Adrenal gland (tissue), 12 donors: Measurements from ENCODE around the gene TNS4. TPM values are rescaled to one million over a fixed set of nuclear protein-coding genes. Genes with fewer than 3 reads are reported as not detected.

Experiments used
- DNase-seq, 7 donors: peaks; one replicate each; pipeline ENCODE4 v3.0.0-alpha.2; 2019 to 2020
- H3K27ac ChIP-seq, 5 donors: fragments of 200-600 bp; sonication (generic) in 4 of 5; 1 replicate in 3 of 5; 2 replicates in 2 of 5; pipeline versions ENCODE4 v1.5.1 to v1.8.0; 2016 to 2020; ENCODE audit warnings: mild to moderate bottlenecking in 1 of 5
- H3K27me3 ChIP-seq: fragments of 200-600 bp; 2 replicates; pipeline ENCODE4 v1.8.0; 2021
- H3K36me3 ChIP-seq, 2 donors: fragments of 200-600 bp; replicated peaks in 1 of 2; 1 replicate in 1 of 2; 2 replicates in 1 of 2; pipeline versions ENCODE4 v1.5.1 to v1.8.0; 2018 to 2022
- H3K4me1 ChIP-seq, 2 donors: fragments of 200-600 bp; replicated peaks in 1 of 2; 1 replicate in 1 of 2; 2 replicates in 1 of 2; pipeline versions ENCODE4 v1.5.1 to v1.8.0; 2018 to 2021
- H3K4me3 ChIP-seq, 4 donors: fragments of 200-600 bp; sonication (generic) in 3 of 4; one replicate each; pipeline ENCODE4 v1.5.1; 2016 to 2018
- H3K9me3 ChIP-seq, 3 donors: fragments of 200-600 bp; sonication (generic) in 1 of 3; replicated peaks in 1 of 3; 1 replicate in 2 of 3; 2 replicates in 1 of 3; pipeline versions ENCODE4 v1.5.1 to v1.8.0; 2016 to 2021
- CTCF ChIP-seq, 6 experiments: fragments of 450-650 bp in 4 of 6; fragments of 200-600 bp in 2 of 6; sonication (generic) in 1 of 6; IDR thresholded peaks; 1 replicate in 5 of 6; 2 replicates in 1 of 6; pipeline versions ENCODE4 v1.5.1 to v1.8.0; 2016 to 2021; ENCODE audit warnings: antibody characterized with exemption in 6 of 6, mild to moderate bottlenecking in 2 of 6, moderate library complexity in 1 of 6
- POLR2A ChIP-seq, 2 donors: fragments of 450-650 bp; IDR thresholded peaks; one replicate each; pipeline ENCODE4 v1.6.1; 2017; ENCODE audit warnings: antibody characterized with exemption in 2 of 2, mild to moderate bottlenecking in 2 of 2, moderate library complexity in 1 of 2
- WGBS, 4 donors: extraction: QIAGEN DNeasy Blood & Tissue Kit in 2 of 4; methylation state at CpG; one replicate each; pipeline versions ENCODE4 v1.1.5 to v1.1.7; 2013 to 2017; 5-methylcytosine and 5-hydroxymethylcytosine counted together
- intact Hi-C, 2 donors: fragments of 100-400 bp; cut with DNase I; formaldehyde crosslinking; loops; one replicate each; pipeline versions ENCODE4 v1.14.1 to v1.15.0; 2022 to 2023
- polyA plus RNA-seq, 3 donors: library from polyadenylated mRNA; stranded (reverse); fragments of 200-250 nt in 2 of 3; fragments of 350-450 nt in 1 of 3; fragmentation: Illumina TruSeq in 1 of 3; extraction: RNeasy Lipid Tissue Mini Kit (QIAGEN cat#74804) in 1 of 3; gene quantifications; one replicate each; pipeline ENCODE4 v1.2.3, GENCODE V29; 2013 to 2014
- total RNA-seq, 9 donors: library from RNA; depleted of rRNA in 4 of 9; stranded (reverse); fragments of >200 nt in 4 of 9; fragments of 120-200 nt in 1 of 9; fragmentation: NEBNext Ultra II Directional in 1 of 9; extraction: Animal tissue kit (Norgen Biotek cat#: 25700) in 1 of 9; gene quantifications; one replicate each; pipeline versions ENCODE4 v1.1.0 to v1.2.4, GENCODE V29; 2013 to 2023
- donor health status: healthy with polysubstance abuse.
- donor health status: Bipolar disorder and iron deficiency.
- donor health status: DM: yes; HTN: yes; CAD: no.
- donor health status: DM: no; HTN: no; CAD: no.
- donor health status: DM: no; HTN: no; CAD: no.
- donor health status: DM: yes; HTN: yes; CAD: no.

The TNS4 gene
- total and polyA plus RNA-seq, 12 donors = 0.07 to 0.32 (median 0.11) TPM; not detected in 7

- no peaks in the 10 kb centered on the region for H3K9me3 ChIP-seq
- H3K27ac ChIP-seq = peak overlapping the region in 1 of 5 donors; percentile 84
- DNase-seq = no peak
- 68 to 93% (median 86%) methylated on average over 3 to 7 of the region's 7 CpGs for WGBS, 4 donors
- H3K4me1 ChIP-seq = no peaks in the 10 kb centered on the region
- no peaks in the 10 kb centered on the region for H3K36me3 ChIP-seq
- no peak for TF ChIP-seq POLR2A (IDR thresholded peaks at IDR 0.05)
- no peaks in the 10 kb centered on the region for H3K27me3 ChIP-seq
- intact Hi-C loops = no loop called here
- H3K4me3 ChIP-seq = no peak overlapping the region
Observed at GRCh38 chr17:40487371-40488020, 13.9 kb downstream of the TNS4 start.

GRCh38 chr17:40486522-40487370 lies 14.7 kb downstream of the TNS4 start:
- Histone ChIP-seq H3K27me3 (no peaks in the 10 kb centered on the region), H3K36me3 (no peaks in the 10 kb centered on the region), H3K4me1 (no peaks in the 10 kb centered on the region), H3K27ac (peak overlapping the region in 2 of 5 donors; percentile 39 to 84), H3K9me3 (no peaks in the 10 kb centered on the region), H3K4me3 (no peak overlapping the region)
- no peak for TF ChIP-seq CTCF (IDR thresholded peaks at IDR 0.05)
- TF ChIP-seq POLR2A (IDR thresholded peaks at IDR 0.05) = no peak
- intact Hi-C loops = no loop called here
- no peak for DNase-seq
- 82 to 86% (median 82%) methylated on average over 11 to 12 of the region's 12 CpGs for WGBS, 4 donors

- TF ChIP-seq CTCF (IDR thresholded peaks at IDR 0.05) (no peak), POLR2A (IDR thresholded peaks at IDR 0.05) (no peak)
- Histone ChIP-seq H3K27ac (peak overlapping the region in 3 of 5 donors; percentile 11 to 85 (median 62)), H3K4me3 (no peak overlapping the region), H3K27me3 (no peaks in the 10 kb centered on the region), H3K9me3 (no peaks in the 10 kb centered on the region), H3K4me1 (no peaks in the 10 kb centered on the region), H3K36me3 (no peaks in the 10 kb centered on the region)
- WGBS, 4 donors = 46 to 65% (median 49%) methylated on average over 17 of the region's 17 CpGs
- DNase-seq = peak in 4 of 7 donors; percentile 46 to 75 (median 50)
- intact Hi-C loops = no loop called here
Observed at GRCh38 chr17:40485851-40486521, 15.4 kb downstream of the TNS4 start.

GRCh38 chr17:40484973-40485530 lies 16.4 kb downstream of the TNS4 start:
- no peaks in the 10 kb centered on the region for H3K4me1 ChIP-seq
- TF ChIP-seq CTCF (IDR thresholded peaks at IDR 0.05) (no peak), POLR2A (IDR thresholded peaks at IDR 0.05) (no peak)
- no peaks in the 10 kb centered on the region for H3K27me3 ChIP-seq
- H3K4me3 ChIP-seq = no peak overlapping the region
- intact Hi-C loops = no loop called here
- H3K36me3 ChIP-seq = no peaks in the 10 kb centered on the region
- peak overlapping the region in 1 of 5 donors; percentile 85 for H3K27ac ChIP-seq
- no peak for DNase-seq
- 68 to 79% (median 71%) methylated on average over 7 of the region's 7 CpGs for WGBS, 4 donors
- no peaks in the 10 kb centered on the region for H3K9me3 ChIP-seq
